HT1080 (cell line): ENCODE data around the gene SETD6. TPM values are rescaled to one million over a fixed set of nuclear protein-coding genes. Genes with fewer than 3 reads are reported as not detected.

Experiments
- DNase-seq: peaks from one replicate; pipeline ENCODE4 v3.0.0-alpha.2; 2015; ENCODE audit warnings: low read depth
- total RNA-seq: library from RNA; depleted of rRNA; stranded (reverse); fragments of >200 nt; shearing (Covaris generic); gene quantifications from 2 replicates; pipeline ENCODE4 v1.2.3, GENCODE V29; 2014

The SETD6 gene
- total RNA-seq, 1 experiment from 2014 or later = 26.9 TPM

GRCh38 chr16:58492735-58493134 lies 22.6 kb upstream of the SETD6 start:
- DNase-seq = no peak

DNA sequence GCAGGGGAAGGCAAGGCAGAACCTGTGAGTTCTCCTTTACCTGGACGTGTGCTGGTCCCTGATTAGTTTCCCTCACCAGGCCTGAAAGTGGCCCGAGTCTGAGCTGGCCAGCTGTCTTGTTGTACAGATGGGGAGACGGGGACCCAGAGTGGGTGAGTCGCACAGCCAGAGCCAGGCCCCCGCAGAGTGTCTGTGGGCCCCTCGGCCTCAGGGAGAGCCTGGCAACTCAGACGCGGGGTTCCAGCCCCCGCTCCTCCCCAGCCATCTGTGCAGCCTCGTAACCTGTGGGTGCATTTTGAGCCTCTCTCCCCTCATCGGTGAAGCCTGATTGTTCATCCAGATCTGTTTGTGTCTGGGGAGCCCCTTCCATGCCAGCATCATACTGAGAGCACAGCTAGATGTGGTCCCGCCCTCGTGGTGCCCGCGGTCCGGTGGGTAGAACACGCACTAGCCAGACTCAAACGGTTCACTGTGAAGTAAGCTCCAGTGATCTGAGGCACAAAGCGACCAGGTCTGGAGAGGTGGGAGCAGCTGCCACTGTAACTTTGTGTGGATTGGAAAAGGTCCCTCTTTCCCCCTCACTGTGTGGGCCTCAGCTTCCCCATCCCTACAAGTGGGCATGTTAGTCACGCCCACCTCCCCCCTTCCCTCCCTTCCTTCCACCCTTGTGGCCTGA lies 21.4 kb upstream of the SETD6 start:
- DNase-seq = no peak

- peak; percentile 97 for DNase-seq
Measured at GRCh38 chr16:58494981-58495520, 20.3 kb upstream of the SETD6 start.

- DNase-seq = no peak
Measured at GRCh38 chr16:58495521-58496331, 19.6 kb upstream of the SETD6 start.

GRCh38 chr16:58497468-58497867 lies 17.8 kb upstream of the SETD6 start:
- no peak for DNase-seq

GRCh38 chr16:58497935-58498334 lies 17.4 kb upstream of the SETD6 start:
- no peak for DNase-seq

DNA sequence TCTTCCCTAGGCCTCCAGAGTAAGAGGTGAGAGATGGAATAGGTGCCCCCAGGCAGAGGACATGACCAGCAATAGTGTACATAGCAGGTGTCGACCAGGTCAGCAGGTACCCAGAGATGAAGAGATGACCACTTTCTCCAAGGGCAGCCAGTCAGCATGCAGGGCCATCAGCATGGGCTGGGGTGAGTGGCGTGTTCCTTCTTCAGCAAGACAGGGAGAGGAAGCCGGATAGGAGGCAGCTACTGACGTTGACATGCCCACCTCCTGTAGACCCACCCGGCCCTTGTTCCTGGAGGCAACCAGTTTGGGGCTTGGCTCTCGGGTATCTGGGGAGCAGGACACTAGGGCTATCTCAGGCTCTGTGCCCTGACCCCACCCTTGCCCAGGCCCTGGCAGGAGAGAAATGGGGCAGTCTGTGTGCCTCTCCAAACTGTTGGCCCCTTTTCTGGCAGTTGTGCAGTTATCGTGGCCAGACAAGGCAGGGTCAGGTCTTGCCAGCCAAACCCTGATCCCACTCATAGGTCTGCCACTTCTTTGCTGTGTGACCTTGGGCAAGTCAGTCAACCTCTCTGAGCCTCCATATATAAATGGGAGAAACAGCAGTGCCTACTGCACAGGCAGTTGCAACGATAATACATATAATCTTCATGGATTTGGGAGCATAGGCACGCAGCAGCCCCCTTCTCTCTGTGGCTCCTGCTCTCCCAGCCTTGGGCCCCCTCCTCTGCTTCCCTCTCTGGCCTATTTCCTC lies 16.8 kb upstream of the SETD6 start:
- DNase-seq = no peak

- no peak for DNase-seq
Measured at GRCh38 chr16:58499092-58499511, 16.2 kb upstream of the SETD6 start.

DNA sequence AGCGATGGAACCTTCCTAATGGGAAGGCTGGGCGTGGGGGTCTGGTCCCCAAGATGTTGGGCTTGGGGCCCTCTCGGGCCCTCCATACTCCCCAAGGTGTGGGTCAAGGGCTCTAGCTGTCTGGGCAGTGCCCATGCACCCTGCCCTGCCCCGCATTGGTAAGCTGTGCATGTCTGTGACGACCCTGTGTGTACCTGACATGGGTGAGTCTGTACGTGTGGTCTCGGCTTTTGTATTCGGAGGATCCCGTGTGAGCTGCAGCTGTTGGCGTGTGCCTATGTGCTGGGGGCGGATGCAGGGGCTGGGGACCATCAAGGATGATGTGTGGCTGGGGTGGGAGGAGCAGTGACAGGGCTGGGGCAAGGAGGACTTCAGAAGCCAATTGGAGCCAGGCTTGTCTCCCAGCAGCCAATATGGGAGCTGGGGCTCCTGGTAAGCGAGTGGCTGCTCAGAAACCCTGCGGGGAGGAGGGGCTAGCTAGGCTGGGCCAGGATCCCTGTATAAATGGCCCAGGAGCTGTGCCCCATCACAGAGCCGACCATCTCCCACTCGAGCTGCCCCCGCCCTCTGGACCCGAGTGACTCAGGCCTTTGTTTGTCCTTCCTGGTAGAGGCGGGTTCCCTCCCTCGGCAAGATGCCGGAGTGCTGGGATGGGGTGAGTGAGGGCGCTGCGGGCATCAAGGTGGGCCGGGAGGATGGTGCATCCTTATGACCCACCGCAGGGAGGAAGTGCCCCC lies 15.5 kb upstream of the SETD6 start, which contains the start of gene NDRG4:
Gene NDRG4 (plus strand): TSS at position 529 of the 737 bp plus-strand sequence. CDS start 106 bp downstream, at position 635.
- peak; percentile 84 for DNase-seq

DNA sequence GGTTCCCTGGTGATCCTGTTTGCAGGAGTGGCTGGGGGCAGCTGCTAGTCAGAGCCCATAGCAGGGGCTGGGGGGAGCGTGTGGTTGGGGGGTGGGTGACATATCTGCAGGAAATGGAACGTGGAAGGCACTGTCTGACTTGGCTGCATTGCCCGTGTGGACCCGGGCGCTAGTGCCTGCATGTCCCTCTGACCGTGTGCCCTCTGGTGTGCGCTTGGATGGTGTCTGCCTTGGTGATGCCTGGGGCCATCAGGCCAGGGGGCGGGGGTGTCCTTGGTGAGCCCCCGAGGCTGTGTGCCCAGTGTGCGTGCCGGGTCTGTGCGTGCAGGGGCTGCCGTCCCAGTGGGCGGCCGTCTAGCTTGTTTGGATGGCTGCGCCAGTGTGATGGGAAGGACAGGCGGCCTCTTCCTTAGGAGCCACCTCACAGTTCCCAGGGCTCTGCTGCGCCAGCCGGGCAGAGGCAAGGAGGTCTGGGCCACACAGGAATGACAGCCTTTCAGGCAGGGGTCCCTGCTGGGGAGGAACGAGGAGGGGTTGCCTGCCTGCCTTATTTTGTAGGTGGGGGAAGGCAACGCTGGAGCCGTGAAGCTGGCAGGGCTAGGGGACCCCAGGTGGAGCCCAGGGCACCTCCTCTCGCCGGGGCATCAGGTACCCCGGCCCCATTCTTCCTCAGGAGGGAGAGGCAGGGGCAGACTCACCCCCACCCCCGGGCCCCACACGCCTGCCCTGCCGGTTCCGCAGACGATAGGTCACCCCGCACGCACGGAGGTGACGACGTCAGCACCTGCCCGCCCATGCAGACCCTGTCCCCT lies 14.7 kb upstream of the SETD6 start:
- no peak for DNase-seq

GRCh38 chr16:58501242-58502131 lies 13.8 kb upstream of the SETD6 start:
- DNase-seq = no peak

- no peak for DNase-seq
Measured at GRCh38 chr16:58502217-58502921, 12.9 kb upstream of the SETD6 start.

GRCh38 chr16:58503166-58503862 lies 12.0 kb upstream of the SETD6 start:
- DNase-seq = no peak

DNA sequence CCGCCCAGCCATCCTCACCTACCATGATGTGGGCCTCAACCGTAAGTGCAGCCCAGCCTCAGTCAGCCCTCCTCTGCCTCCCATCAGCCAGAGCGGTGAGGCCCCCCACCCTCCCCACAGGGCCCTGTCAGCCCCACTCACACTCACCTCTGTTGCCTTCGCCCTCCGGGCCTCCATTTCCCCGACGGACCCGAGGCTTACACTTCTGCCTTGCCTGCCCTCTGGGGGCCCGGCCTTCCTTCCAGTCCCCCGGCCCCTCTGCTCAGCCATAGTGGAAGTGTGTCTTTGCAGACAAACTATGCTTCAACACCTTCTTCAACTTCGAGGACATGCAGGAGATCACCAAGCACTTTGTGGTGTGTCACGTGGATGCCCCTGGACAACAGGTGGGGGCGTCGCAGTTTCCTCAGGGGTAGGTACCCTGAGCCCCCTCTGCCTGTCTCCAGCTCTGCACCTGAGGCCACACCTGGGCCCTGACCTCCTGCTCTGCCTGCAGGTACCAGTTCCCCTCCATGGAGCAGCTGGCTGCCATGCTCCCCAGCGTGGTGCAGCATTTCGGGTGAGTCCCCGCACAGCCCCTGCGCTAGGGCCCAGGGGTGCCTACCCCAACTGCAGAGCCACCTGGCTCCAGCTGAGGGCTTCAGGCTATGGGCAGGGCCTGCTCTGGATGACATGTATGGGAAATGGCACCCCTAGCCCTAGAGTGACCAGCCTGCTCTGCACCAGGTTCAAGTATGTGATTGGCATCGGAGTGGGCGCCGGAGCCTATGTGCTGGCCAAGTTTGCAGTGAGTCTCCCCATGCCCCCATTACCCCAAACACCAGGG lies 11.2 kb upstream of the SETD6 start:
- no peak for DNase-seq

DNA sequence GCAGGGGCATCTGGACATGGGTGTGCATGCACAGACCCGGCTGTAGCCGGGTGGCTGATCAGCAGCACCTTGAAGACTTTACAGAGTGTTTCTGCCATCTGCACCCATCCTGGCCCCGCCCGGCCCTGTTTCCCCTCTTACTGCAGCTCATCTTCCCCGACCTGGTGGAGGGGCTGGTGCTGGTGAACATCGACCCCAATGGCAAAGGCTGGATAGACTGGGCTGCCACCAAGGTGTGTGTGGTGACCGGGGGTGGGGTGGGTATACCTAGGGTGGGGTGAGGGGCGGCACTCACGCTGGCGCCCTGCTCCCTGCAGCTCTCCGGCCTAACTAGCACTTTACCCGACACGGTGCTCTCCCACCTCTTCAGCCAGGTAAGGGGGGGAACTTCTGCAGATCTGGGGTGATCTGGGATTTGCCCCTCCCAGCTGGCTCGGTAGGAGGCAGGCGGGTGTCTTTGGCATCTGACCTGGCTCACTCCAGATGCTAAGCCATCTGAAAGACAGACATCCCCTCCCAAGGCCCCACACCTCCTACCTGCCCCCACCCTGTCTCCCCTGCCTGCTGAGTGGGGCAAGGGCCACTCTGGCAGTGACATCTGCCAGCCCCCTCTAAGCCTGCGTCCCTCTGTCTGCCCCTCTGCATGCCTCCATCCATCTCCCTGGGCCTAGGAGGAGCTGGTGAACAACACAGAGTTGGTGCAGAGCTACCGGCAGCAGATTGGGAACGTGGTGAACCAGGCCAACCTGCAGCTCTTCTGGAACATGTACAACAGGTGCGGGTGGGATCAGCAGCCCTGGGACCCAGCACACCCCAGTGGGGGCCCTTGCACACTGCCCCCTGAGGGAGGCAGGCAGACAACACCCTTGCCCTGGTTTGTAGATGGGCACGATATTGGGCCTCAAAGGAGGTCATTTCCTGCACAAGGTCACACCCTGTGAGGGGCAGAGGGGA lies 8.8 kb upstream of the SETD6 start:
- DNase-seq = no peak
